Ishikawa (cell line): ENCODE data around the gene AZI2.

Source experiments
- CEBPB ChIP-seq: IDR thresholded peaks from 2 replicates; pipeline ENCODE4 v1.6.1; 2012
- CREB1 ChIP-seq: IDR thresholded peaks from 2 replicates; pipeline ENCODE4 v1.6.1; 2012; ENCODE audit warnings: low read depth
- EP300 ChIP-seq: IDR thresholded peaks from 2 replicates; pipeline ENCODE4 v1.6.1; 2012; ENCODE audit warnings: borderline replicate concordance
- MAX ChIP-seq: IDR thresholded peaks from 2 replicates; pipeline ENCODE4 v1.6.1; 2012
- TCF12 ChIP-seq: IDR thresholded peaks from 2 replicates; pipeline ENCODE4 v1.6.1; 2012; ENCODE audit warnings: low read depth
- YY1 ChIP-seq: IDR thresholded peaks from 2 replicates; pipeline ENCODE4 v1.6.1; 2012; ENCODE audit warnings: low read depth

GRCh38 chr3:28343144-28343543 is 5.5 kb downstream of the AZI2 start:
- TF ChIP-seq TCF12 (no peak), YY1 (no peak), EP300 (no peak), CREB1 (no peak), CEBPB (no peak), MAX (no peak)
